Glutamatergic neuron (in vitro differentiated cells): ENCODE data around the gene LGR6. TPM values are rescaled to one million over a fixed set of nuclear protein-coding genes. Genes with fewer than 3 reads are reported as not detected.

Source experiments
- DNase-seq: peaks from one replicate; pipeline ENCODE4 v3.0.0; 2022
- H3K27ac Mint-ChIP-seq: one replicate; pipeline ENCODE4 v1.8.0; 2020; ENCODE audit warnings: mild to moderate bottlenecking, mixed read lengths, inconsistent platforms; ENCODE audit not compliant: unreplicated experiment
- H3K27me3 Mint-ChIP-seq: one replicate; pipeline ENCODE4 v1.8.0; 2020; ENCODE audit warnings: mild to moderate bottlenecking, moderate library complexity, mixed read lengths, inconsistent platforms; ENCODE audit not compliant: unreplicated experiment
- H3K36me3 Mint-ChIP-seq: one replicate; pipeline ENCODE4 v1.8.0; 2020; ENCODE audit warnings: mild to moderate bottlenecking, mixed read lengths, inconsistent platforms; ENCODE audit not compliant: unreplicated experiment
- H3K4me1 Mint-ChIP-seq: one replicate; pipeline ENCODE4 v1.8.0; 2020; ENCODE audit warnings: mild to moderate bottlenecking, low read depth, mixed read lengths, inconsistent platforms; ENCODE audit not compliant: unreplicated experiment
- H3K4me3 Mint-ChIP-seq: one replicate; pipeline ENCODE4 v1.8.0; 2020; ENCODE audit warnings: mild to moderate bottlenecking, mixed read lengths, inconsistent platforms; ENCODE audit not compliant: unreplicated experiment
- H3K9me3 Mint-ChIP-seq: one replicate; pipeline ENCODE4 v1.8.0; 2020; ENCODE audit warnings: mild to moderate bottlenecking, moderate library complexity, mixed read lengths, inconsistent platforms; ENCODE audit not compliant: unreplicated experiment
- total RNA-seq: library from RNA; stranded (reverse); fragmentation: NEBNext Ultra II Directional; extraction: Animal tissue kit (Norgen Biotek cat#: 25700); gene quantifications from one replicate; pipeline ENCODE4 v1.2.1, GENCODE V29; 2021; ENCODE audit not compliant: unreplicated experiment
- TF ChIP-seq, protein P1 (sequence below): fragments of 200-600 bp; sonication (generic); IDR thresholded peaks from one replicate; pipeline ENCODE4 v1.5.0; 2021; ENCODE audit not compliant: partially characterized antibody, unreplicated experiment

Gene LGR6
- total RNA-seq, 1 donor from 2014 or later, result 0.37 TPM

DNA sequence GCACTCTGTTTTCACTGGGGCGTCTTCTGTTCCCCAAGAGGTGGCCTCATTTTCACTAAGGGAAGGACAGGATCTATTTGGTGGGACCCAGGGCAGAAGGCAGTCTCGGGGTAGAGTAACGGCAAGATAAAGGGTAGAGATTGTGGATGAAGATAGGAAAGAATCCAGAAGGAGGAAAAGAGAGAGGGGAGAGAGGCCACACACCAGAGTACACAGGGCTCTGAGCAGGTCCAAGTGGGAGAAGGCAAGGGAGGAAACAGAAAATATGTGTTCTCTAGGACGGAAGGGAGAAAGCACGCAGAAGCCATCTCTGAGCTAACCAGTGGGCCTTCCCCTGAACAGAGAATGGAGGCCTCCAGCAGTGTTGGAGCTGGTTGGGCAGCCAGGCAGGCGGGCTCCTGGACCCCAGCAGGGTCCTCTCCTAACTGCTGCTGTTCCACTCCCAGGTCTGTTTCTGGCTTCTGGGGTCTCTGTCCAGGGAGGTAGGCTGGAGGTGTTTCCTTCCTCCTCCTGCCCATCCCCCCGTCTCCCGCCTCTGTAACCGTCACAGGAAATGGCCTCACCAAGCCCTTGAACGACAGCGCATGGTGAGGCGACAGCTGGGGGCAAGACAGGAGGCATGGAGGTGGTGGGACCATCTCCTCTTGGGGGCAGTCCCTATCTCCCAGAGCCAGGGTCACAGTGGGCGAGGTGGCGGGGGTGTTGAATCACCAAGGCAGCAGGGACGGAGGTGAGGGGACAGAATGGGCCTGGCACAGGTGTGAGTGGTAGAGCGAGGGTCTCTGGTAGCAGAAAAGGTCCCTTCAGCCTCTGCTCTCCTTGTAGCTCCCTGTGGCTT lies 33.8 kb upstream of the LGR6 start:
- Mint-ChIP-seq H3K27ac (no peak overlapping the region), H3K4me3 (no peak overlapping the region)
- no peak for DNase-seq

DNA sequence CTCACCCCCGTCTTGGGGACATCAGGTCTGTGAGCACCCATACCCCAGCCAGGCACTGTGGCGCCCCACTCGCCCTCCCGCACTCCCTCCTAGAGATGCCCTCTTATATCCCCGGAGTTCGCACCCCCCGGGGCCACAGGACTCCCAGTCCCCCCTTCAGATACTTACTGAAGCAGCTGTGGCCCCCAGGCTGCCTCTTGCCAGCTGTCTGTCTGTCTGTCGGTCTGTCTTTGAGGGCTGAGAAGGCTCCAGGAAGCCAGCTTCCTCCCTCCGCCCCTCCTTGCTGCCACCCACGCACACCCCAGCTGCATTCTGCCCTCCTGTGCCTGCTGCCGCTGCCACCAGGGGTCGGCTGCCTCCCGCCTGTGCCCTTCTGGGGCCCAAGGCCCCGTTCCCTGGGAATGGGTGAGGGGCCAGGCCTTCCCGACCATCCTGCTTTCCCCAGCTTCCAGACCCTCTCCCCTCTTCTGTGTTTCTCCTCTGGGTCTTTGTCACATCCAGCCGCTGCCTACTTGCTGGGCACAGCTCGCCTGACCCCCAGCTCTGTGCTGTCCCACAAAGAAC lies 33.1 kb upstream of the LGR6 start, which contains the start of gene PTPN7:
TSS of gene PTPN7 (minus strand) at position 226 of the 564 bp plus-strand sequence. CDS start 1,200 bp downstream, outside the sequence.
- Mint-ChIP-seq H3K27ac (peak within 1 kb of the TSS; percentile 11), H3K27me3 (peaks cover 10% of the 10 kb centered on the region), H3K4me1 (peaks cover 14% of the 10 kb centered on the region), H3K4me3 (no peak within 1 kb of the TSS), H3K9me3 (no peaks in the 10 kb centered on the region), H3K36me3 (no peaks in the 10 kb centered on the region)
- DNase-seq, result no peak
- TF ChIP-seq, protein P1, sequence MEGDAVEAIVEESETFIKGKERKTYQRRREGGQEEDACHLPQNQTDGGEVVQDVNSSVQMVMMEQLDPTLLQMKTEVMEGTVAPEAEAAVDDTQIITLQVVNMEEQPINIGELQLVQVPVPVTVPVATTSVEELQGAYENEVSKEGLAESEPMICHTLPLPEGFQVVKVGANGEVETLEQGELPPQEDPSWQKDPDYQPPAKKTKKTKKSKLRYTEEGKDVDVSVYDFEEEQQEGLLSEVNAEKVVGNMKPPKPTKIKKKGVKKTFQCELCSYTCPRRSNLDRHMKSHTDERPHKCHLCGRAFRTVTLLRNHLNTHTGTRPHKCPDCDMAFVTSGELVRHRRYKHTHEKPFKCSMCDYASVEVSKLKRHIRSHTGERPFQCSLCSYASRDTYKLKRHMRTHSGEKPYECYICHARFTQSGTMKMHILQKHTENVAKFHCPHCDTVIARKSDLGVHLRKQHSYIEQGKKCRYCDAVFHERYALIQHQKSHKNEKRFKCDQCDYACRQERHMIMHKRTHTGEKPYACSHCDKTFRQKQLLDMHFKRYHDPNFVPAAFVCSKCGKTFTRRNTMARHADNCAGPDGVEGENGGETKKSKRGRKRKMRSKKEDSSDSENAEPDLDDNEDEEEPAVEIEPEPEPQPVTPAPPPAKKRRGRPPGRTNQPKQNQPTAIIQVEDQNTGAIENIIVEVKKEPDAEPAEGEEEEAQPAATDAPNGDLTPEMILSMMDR, result no peak

More for the DNA sequence above, 33.8 kb upstream of the LGR6 start:
- H3K9me3 Mint-ChIP-seq, result peaks cover 1% of the 10 kb centered on the region
- peaks cover 10% of the 10 kb centered on the region for H3K27me3 Mint-ChIP-seq
- peaks cover 14% of the 10 kb centered on the region for H3K4me1 Mint-ChIP-seq
- no peaks in the 10 kb centered on the region for H3K36me3 Mint-ChIP-seq
- TF ChIP-seq, protein P1, result no peak

DNA sequence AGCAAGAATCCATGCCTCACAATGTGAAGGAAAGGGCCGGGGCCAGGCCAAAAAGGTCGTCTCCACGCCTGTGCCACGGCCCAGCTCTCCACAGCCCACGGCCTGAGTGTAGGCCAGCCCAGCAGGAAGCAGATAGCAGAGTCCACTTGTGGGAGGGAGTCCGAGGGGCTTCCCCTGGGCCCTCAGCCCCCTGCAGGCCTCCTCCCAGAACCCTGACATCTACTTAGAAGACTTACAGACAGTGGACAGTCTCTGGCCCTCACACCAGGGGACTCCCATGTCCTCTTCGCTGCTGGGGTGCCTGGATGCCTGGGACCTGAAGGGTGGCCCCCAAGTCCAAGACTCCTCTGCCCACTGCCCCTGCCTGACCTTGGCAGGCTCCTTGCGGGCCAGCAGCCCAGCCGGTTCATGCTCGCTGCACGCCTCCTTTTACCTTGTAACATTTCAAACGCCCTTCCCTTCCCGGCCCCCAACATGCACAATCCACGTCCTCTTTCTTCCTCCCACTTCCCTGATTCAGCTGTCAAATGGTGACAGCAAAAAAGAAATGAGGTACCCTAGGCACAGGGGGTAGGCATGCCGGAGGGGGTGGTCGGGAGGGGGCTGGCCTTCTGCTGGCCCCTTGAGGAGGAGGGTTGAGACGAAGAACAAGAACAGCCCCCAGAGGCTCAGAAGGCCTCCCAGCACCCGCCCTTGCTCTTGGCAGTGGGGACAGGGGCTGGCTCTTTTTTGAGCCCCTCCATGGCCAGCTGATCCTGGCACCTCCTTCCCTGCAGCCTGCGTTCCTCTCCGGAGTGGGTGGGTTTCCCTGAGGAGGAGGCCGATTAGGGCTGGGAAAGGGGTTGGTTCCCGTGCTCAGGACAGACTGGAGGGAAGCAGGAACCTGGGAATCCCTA lies 32.2 kb upstream of the LGR6 start:
- Mint-ChIP-seq H3K27me3 (peaks cover 10% of the 10 kb centered on the region), H3K27ac (peak overlapping the region; percentile 11), H3K4me1 (peaks cover 14% of the 10 kb centered on the region), H3K4me3 (no peak overlapping the region), H3K9me3 (no peaks in the 10 kb centered on the region), H3K36me3 (no peaks in the 10 kb centered on the region)
- TF ChIP-seq, protein P1, result no peak
- no peak for DNase-seq

DNA sequence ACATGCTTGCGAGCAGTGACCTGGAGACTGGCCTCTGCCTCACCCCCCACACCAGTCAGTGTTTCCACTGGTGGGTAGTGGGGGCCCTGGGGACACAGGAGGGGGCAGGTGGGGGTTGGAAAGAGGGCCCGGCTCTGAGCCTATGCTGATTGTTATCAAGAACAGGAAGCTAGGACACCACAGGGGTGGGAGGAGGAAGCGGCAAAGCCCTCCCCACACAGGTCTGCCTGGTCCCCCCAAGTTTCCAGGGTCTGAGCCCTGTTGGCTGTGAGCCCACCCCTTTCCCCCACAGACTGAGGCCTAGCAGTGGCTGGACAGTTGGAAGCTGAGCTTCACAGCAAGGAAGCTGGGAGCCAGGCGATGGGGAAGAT lies 31.6 kb upstream of the LGR6 start:
- no peak overlapping the region for H3K27ac Mint-ChIP-seq
- TF ChIP-seq, protein P1, result no peak
- H3K27me3 Mint-ChIP-seq, result peaks cover 13% of the 10 kb centered on the region
- DNase-seq, result no peak
- H3K9me3 Mint-ChIP-seq, result peaks cover under 1% of the 10 kb centered on the region
- no peak overlapping the region for H3K4me3 Mint-ChIP-seq
- peaks cover 14% of the 10 kb centered on the region for H3K4me1 Mint-ChIP-seq
- H3K36me3 Mint-ChIP-seq, result no peaks in the 10 kb centered on the region
